Stimulated activated CD8-positive, alpha-beta memory T cell treated with anti-CD3 and anti-CD28 coated beads, Interleukin-2, amount 100 ng/mL, for 48 hours (primary cell): Measurements from ENCODE around the gene MRPL51.
"Not testable (repeated sequence)": the region's sequence is repeated elsewhere in the genome, so short reads cannot be mapped to it uniquely, and the experiment has no call there.

Source experiments
- DNase-seq, 2 donors: peaks; one replicate each; pipeline ENCODE4 v3.0.0-alpha.2; 2020; ENCODE audit warnings: low read depth in 2 of 2

The MRPL51 gene

GRCh38 chr12:6488240-6488639 lies 4.8 kb downstream of the MRPL51 start:
- DNase-seq, result no peak

DNA sequence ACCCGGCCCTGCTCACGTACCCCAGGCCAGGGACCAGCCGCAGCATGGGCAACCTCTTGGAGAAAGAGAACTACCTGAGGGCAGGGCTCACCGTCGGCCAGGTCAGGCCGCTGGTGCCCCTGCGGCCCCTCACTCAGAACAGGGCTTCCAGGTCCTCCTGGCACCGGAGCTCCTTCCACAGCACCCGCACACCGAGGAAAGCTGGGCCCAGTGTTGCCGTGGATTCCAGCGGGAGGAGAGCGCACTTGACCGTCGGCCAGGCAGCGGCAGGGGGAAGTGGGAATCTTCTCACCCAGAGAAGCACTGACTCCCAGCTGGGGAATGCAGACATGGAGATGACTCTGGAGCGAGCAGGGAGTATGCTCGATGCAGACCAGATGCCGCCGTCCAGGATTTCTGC lies 14.6 kb downstream of the MRPL51 start:
- no peak for DNase-seq

DNA sequence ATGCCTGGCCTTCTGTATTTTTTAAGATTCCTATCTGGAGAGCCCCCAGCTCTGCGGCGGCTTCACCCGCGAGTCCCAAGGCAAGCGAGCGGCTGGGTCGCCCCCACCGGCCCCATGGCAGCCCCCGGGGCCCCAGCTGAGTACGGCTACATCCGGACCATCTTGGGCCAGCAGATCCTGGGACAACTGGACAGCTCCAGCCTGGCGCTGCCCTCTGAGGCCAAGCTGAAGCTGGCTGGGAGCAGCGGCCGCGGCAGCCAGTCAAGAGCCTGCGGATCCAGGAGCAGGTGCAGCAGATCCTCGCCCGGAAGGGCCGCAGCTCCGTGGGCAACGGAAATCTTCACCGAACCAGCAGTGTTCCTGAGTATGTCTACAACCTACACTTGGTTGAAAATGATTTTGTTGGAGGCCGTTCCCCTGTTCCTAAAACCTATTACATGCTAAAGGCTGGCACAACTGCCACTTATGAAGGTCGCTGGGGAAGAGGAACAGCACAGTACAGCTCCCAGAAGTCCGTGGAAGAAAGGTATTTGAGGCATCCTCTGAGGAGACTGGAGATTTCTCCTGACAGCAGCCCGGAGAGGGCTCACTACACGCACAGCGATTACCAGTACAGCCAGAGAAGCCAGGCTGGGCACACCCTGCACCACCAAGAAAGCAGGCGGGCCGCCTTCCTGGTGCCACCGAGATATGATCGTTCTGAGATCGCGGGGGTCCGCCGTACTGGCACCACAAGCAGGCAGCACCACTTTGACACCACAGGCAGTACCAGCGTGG lies 15.3 kb downstream of the MRPL51 start:
- DNase-seq, result not testable (repeated sequence)

GRCh38 chr12:6476489-6476888 lies 16.6 kb downstream of the MRPL51 start:
- no peak for DNase-seq

DNA sequence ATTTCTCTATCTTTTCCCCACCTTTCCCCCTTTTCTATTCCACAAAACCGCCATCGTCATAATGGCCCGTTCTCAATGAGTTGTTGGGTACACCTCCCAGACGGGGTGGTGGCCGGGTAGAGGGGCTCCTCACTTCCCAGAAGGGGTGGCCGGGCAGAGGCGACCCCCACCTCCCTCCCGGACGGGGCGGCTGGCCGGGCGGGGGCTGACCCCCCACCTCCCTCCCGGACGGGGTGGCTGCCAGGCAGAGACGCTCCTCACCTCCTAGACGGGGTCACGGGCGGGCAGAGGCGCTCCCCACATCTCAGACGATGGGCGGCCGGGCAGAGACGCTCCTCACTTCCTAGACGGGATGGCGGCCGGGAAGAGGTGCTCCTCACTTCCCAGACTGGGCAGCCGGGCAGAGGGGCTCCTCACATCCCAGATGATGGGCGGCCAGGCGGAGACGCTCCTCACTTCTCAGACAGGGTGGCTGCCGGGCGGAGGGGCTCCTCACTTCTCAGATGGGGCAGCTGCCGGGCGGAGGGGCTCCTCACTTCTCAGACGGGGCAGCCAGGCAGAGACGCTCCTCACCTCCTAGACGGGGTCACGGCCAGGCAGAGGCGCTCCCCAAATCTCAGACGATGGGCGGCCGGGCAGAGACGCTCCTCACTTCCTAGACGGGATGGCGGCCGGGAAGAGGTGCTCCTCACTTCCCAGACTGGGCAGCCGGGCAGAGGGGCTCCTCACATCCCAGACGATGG lies 17.7 kb downstream of the MRPL51 start:
- not testable (repeated sequence) for DNase-seq

DNA sequence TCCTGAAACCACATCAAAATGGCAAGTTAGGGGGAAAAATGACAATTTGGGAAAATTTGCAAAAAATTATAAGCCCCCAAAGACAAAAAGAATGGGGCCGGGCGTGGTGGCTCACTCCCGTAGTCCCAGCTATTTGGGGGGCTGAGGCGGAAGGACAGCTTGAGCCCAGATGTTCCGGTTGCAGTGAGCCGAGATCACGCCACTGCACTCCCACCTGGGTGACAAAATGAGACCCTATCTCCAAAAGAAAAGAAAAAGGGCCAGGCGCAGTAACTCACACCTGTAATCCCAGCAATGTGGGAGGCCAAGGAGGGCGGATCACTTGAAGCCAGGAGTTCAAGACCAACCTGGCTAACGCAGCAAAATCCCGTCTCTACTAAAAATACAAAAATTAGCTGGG lies 20.6 kb downstream of the MRPL51 start:
- DNase-seq, result no peak

- no peak for DNase-seq
Observed at GRCh38 chr12:6471989-6472360, 21.1 kb downstream of the MRPL51 start.

DNA sequence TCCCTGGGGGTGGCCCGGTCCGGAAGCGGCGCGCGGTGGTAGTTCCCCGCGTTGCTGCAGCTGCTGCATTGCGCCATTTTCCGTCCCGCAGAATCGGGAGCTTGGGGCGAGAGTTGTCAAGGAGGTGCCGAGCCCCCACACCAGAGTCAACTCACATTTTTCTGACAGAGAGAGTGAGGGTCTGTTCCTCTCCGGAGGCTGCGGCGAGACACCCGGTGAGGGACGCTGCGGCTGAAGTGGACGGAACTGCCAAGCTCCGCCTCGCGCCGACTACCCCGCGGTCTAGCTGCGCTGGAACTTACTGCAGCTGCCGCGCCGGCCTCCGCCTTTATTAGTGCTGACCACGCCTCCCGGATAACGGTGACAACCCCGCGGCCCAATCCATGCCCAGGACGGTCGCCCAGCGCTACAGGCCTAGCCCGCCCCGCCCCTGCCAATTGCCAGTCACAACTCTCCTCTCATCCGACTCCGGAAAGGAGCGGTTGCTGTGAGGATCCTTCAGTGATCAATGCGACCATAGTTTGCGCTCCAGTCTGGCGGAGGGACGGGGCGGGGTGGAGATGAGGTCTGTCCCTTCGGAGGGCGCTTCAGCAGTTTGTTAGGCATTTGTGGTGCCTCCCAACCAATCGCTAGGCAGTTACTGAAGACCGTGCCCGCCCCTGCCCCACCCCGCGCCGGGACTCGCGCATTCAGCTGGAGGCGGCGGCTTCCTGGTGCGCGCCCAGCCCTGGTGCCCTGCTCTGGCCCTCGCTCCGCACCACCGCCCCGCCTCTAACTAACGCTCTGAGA lies 22.5 kb downstream of the MRPL51 start, which contains the start of gene VAMP1:
Gene VAMP1 (minus strand): TSS at position 303 of the 789 bp plus-strand sequence. CDS start 146 bp downstream, at position 157.
- peak; percentile 97 for DNase-seq

DNA sequence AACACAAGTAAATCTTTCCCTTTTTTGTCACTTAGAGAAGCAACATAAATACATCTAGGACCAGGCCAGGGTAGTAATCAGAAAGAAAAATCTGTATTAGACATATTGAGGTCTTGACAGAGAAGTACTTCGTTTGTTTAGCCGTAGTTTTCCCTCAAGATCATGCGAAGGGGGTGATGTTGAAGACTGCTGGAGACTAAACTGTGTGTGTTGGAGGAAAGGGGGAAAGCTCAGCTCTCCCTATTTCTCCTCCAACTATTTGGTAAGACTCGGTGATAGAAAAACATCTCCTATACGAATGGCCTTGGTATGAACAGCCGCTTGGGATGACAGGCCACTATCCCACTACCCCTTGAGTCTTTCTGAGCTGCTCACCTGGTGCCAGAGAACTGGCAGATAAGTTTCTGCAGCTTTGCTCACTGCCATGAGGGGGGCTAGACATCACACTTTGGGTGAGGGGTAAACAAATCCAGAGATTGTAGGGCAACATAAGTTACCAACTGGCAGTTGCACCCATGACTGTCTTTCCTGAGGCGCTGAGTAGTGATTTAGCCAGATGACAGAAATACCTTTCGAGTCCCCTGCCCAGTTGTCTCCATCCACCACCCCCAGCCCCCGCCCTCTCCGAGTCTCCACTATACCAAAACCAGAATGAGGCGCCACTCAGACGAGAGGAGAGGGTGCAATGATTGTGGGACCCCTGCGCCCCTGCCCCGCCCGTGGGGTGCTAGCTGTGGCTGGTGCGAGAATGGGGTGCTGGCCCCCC lies 23.3 kb downstream of the MRPL51 start:
- no peak for DNase-seq

DNA sequence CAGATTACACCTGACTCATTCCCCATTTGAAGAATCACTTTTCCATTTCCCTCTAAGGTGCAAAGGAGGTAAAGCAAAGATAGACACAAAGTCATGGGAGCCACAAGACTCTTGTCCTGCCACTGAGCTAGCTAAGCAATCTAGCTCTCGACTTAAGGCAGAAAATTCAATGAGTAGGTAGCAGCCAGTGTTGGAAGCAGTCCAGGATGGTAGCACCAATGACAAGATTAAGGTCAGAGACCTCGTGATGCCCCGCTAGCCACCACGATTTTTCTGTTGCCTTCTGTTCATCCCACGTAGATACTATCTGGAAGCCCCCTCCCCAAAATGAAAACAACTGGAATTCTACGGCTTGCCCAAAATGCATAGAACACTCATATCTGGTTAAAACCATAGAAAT lies 24.0 kb downstream of the MRPL51 start:
- DNase-seq, result no peak

GRCh38 chr12:6468283-6468575 lies 24.8 kb downstream of the MRPL51 start:
- DNase-seq, result no peak

DNA sequence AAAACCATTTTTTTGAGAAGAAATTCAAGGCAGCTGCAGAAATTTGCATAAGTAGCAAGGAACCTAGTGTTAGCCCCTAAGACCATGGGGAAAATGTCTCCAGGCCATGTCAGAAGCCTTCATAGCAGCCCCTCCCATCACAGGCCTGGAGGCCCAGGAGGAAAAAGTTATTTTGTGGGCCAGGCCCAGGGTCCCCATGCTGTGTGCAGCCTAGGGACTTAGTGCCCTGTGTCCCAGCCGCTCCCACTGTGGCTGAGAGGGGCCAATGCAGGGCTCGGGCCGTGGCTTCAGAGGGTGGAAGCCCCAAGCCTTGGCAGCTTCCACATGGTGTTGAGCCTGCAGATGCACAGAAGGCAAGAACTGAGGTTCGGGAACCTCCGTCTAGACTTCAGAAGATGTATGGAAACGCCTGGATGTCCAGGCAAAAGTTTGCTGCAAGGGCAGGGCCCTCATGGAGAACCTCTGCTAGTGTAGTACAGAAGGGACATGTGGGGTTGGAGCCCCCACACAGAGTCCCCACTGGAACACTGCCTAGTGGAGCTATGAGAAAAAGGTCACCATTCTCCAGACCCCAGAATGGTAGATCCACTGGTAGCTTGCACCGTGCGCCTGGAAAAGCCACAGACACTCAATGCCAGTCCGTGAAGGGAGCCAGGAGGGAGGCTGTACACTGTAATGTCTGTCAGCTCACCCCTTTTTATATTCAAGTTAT lies 25.3 kb downstream of the MRPL51 start:
- not testable (repeated sequence) for DNase-seq

GRCh38 chr12:6466751-6467150 lies 26.3 kb downstream of the MRPL51 start:
- not testable (repeated sequence) for DNase-seq

DNA sequence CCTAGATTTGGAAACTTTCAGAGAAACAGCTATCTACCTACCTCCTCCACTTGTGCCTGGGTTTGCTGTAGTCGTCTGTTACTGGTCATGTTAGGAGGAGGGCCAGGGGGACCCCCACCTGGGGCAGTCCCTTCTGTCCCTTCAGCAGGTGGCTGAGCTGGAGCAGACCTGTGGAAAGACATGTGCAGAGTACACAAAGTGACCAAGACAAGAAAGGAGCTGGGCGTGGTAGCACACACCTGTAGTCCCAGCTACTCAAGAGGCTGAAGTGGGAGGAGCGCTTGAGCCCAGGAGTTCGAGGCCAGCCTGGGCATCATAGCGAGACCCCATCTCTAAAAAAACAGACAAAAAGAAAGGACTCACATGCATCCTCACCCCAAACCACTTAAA lies 26.9 kb downstream of the MRPL51 start:
- no peak for DNase-seq

DNA sequence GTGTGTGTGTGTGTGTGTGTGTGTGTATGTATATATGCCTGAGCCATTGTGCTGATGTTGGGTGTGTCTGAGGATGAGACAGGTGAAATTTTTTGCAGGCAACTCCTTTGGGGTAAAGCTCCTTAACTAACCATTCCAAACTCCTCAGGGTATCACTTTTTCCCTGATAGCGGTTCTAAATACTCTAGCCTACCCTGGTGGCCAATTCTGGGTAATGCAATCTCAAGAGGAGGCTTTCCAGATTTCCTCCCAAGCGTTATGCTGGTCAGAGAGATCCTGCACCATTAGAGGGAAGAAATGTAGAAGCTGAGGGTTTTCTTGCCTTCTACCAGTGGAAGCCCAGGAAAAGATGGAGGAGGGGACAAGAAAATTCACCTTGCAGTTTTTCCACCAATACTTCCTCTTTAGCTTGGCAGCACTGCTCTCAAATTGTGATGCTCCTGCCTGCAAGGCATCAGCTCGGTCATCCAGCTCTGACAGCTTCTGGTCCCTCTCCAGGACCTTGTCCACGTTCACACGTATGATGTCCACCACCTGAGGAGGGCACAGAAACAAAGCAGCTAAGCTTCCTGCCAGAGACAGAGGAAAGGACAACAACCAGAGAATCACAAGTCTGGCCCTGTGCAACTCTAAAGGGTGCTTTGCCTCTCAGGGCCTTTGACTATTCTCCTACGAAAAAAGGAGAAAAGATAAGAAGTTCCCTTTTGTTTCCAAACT lies 27.4 kb downstream of the MRPL51 start:
- DNase-seq, result no peak

DNA sequence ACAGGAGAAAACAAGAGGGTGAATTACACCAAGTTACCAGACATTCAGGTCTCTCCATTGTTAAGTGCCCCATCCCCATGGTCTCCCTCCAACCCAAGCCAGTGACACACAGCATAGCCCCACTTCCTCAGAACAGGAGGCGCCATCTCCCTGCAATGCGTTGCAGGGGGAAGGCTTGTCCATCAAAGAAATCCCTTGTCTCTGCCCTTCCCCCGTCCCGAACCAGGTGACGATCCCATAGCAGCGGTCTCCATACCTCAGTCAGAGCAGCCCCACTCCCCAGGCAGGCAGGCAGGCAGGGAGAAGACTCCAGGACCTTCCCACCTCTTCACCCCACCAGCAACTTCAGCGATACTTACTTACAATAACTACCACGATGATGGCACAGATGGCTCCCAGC lies 28.5 kb downstream of the MRPL51 start:
- no peak for DNase-seq

DNA sequence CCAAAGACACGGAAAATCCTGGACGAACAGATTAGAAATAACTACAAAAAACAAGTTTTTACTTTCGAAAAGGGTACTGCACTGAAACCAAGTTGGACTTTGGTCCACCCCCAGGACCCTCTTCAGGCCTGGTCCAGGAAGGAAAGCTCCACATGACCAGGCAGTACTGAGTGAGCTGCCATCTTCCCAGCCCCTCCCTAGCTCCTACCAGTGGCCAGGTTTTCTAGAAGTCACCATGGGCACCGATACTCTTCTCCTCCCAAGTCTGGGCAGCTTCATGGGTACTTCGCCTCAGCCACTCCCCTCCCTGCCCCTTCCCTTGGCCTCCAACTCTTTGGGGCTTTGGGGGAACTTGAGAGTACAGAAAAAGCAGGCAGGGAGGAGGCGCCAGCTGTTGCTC lies 29.2 kb downstream of the MRPL51 start:
- no peak for DNase-seq

DNA sequence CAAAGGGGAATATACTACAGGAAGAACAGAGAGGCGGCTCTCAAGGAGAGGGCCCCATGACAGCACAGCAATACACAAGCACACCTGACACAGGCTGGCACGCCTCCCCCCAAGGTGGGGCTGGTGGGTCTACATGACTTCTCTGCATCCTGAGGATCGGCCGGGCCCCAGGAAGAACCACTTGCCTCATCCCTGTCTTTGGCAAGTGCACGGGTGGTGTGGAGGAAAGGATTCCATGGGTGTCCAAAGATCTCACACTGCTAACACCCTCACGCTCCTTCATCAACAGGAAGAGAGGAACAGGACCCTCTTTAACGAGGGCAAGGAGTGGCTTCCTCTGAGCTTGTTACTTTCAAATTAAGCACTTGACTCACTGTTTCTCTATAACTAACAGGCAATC lies 29.8 kb downstream of the MRPL51 start:
- DNase-seq, result no peak

DNA sequence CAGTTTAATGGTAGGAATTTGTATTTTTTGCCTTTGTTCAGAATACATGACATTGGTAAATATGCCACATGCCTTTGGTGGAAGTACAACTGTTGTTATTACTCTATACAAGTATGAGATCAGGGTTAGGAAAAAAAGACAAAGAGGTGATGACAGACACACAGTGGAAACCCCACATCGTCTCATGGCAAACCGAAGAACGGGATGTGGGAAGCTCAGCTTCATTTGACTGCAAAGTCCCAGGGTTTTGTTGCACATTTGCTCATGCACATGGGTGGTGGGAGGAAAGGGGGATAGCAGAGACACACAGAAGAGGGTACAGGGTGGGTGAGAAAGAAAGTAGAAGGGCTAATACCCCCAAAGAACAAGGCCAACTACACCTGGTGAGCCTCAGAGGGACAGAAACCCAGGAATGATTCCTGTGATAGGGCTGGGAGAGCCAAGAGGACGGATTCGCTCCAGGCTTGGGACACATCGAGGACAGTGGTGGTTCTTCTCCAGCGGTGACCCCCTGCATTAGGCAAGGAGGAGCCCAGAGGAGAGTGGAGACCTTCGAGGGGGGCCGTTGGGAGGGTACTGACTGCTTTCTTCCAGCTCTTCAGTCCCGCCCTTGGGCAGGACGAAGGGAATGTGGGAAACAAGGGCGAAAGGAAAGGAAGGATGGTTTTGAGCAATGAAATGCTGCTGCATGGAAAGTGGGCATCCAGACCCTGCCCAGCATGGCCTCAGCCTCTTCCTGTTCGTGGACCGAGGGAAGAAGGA lies 30.6 kb downstream of the MRPL51 start:
- DNase-seq, result no peak
